GM12874 (cell line): ENCODE data around the gene CLK3.

Experiments used
- TF ChIP-seq, protein P1 (sequence below): IDR thresholded peaks from 2 replicates; pipeline ENCODE4 v1.5.1; 2011; ENCODE audit warnings: low read depth, mild to moderate bottlenecking, control low read depth, low read length, moderate library complexity; ENCODE audit not compliant: insufficient read depth

CLK3 gene

DNA sequence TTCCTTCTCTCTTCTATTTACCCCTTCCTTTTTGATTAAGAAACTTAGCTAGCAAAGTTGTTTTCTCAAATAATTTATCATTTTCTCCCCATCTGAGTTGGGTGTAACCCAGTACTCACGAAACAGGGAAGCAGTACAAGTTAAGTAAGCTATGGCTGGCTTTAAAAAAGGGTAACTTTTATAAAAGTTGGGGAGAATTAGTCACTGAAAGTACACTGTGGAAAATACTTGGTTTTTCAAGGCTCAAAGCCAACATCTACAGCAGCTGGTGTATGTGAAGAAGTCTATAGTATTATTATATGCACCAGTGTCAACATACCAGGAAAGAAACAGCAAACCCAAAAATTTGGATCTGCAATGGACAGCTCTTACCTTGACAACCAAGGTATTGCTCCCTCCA, 25.5 kb downstream of the CLK3 start:
- TF ChIP-seq, protein P1, sequence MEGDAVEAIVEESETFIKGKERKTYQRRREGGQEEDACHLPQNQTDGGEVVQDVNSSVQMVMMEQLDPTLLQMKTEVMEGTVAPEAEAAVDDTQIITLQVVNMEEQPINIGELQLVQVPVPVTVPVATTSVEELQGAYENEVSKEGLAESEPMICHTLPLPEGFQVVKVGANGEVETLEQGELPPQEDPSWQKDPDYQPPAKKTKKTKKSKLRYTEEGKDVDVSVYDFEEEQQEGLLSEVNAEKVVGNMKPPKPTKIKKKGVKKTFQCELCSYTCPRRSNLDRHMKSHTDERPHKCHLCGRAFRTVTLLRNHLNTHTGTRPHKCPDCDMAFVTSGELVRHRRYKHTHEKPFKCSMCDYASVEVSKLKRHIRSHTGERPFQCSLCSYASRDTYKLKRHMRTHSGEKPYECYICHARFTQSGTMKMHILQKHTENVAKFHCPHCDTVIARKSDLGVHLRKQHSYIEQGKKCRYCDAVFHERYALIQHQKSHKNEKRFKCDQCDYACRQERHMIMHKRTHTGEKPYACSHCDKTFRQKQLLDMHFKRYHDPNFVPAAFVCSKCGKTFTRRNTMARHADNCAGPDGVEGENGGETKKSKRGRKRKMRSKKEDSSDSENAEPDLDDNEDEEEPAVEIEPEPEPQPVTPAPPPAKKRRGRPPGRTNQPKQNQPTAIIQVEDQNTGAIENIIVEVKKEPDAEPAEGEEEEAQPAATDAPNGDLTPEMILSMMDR, result no peak

DNA sequence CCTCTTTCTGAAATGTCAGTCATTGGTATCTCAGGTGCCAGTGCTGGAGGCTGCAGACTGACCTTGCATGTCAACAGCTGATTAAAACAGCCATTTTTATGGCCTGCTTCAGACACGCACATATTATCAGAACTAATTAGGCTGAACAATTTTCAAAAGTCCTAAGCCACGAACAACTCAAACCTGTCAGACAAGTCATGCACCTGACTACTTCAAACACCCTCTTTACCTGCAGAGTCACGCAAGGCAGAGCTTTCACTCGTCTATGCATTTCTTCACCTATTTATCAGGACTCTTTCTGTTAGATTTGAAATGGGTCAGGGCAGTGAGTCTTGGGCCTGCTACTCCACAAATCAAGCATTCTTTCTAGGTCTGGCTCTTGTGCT, 26.7 kb downstream of the CLK3 start:
- TF ChIP-seq, protein P1, result no peak

DNA sequence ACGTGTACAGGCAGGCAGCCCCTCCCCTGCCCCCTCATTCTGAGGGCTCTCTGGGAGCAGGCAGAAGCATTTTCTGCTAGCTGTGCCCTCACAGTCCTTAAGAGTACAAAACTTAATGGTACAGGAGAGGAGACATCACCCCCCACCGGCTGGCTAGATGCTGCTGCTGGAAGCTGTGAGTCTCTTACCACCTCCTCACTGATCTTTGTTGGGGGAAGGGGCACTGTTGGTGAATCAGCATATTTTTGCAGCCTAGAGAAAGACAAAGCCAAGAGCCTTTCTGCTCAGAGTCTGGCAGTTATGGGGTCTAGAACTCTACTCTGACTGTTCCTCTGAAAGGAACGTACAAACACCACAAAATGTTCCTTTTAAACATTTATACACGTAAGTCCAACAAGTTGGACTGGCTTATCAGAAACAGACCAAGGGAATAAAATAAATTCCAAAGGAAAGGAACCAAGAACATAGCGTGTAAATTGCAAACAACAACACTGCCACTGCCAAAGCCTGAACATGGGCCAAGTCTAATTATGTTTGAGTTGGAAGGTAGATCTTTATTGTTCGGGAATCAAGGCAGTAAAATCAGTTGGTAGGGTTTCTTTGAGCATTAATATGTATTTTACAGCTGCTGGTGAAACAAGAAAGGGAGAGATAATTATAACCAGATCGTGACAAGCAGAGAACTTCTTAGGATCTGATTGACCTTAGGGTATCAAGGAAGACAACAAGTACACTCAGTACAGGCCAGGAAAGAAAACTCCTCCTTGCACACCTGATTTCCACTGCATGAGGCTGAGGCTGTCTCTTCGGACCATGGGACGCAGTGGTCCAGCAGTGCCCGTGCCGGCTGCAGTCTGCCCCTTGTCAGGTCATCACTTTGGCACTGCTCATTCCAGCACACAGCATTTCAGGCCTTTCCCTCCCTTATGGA, 27.4 kb downstream of the CLK3 start:
- TF ChIP-seq, protein P1, result no peak

- TF ChIP-seq, protein P1, result no peak
Observed at GRCh38 chr15:74643665-74644204, 28.1 kb downstream of the CLK3 start.

- TF ChIP-seq, protein P1, result no peak
Observed at GRCh38 chr15:74646480-74646879, 30.8 kb downstream of the CLK3 start.

- TF ChIP-seq, protein P1, result no peak
Observed at GRCh38 chr15:74648051-74648842, 32.6 kb downstream of the CLK3 start.

- TF ChIP-seq, protein P1, result no peak
Observed at GRCh38 chr15:74651242-74651741, 35.7 kb downstream of the CLK3 start.
